ENCODE results near the gene SUSD6.

Gene SUSD6

GRCh38 chr14:69572030-69572840 is 39.2 kb upstream of the SUSD6 start:
- TF ChIP-seq CTCF (IDR thresholded peaks at IDR 0.05; ENCODE audit: low read length, missing control alignments): no peak
- no peak overlapping the region for H3K4me3 ChIP-seq (replicated peaks; ENCODE audit: low read depth, low read length)
- DNase-seq (ENCODE audit: low read depth): peak; percentile 31

- DNase-seq (ENCODE audit: low read depth): no peak
- no peak for TF ChIP-seq CTCF (IDR thresholded peaks at IDR 0.05; ENCODE audit: low read length, missing control alignments)
- H3K4me3 ChIP-seq (replicated peaks; ENCODE audit: low read depth, low read length): no peak overlapping the region
Measured at GRCh38 chr14:69572841-69573135, 38.6 kb upstream of the SUSD6 start.

GRCh38 chr14:69573205-69573830 is 38.1 kb upstream of the SUSD6 start:
- DNase-seq (ENCODE audit: low read depth): no peak
- TF ChIP-seq CTCF (IDR thresholded peaks at IDR 0.05; ENCODE audit: low read length, missing control alignments): no peak
- H3K4me3 ChIP-seq (replicated peaks; ENCODE audit: low read depth, low read length): no peak overlapping the region

- DNase-seq (ENCODE audit: low read depth): no peak
- TF ChIP-seq CTCF (IDR thresholded peaks at IDR 0.05; ENCODE audit: low read length, missing control alignments): no peak
- no peak overlapping the region for H3K4me3 ChIP-seq (replicated peaks; ENCODE audit: low read depth, low read length)
Measured at GRCh38 chr14:69573831-69574262, 37.5 kb upstream of the SUSD6 start.

- peak within 1 kb of the TSS; percentile 23 for H3K4me3 ChIP-seq (replicated peaks; ENCODE audit: low read depth, low read length)
- TF ChIP-seq CTCF (IDR thresholded peaks at IDR 0.05; ENCODE audit: low read length, missing control alignments): peak; percentile 99
- DNase-seq (ENCODE audit: low read depth): peak; percentile 68
Measured at GRCh38 chr14:69574263-69574953, 37.0 kb upstream of the SUSD6 start, which contains the start of gene CCDC177. TSS of gene CCDC177 (minus strand) at chr14:69574871. CDS start at chr14:69573622, 1,249 bp downstream.

GRCh38 chr14:69574954-69575295 is 36.5 kb upstream of the SUSD6 start:
- no peak for TF ChIP-seq CTCF (IDR thresholded peaks at IDR 0.05; ENCODE audit: low read length, missing control alignments)
- no peak overlapping the region for H3K4me3 ChIP-seq (replicated peaks; ENCODE audit: low read depth, low read length)
- no peak for DNase-seq (ENCODE audit: low read depth)
